H9 (cell line): ENCODE measurements around the gene THAP5. TPM values are rescaled to one million over a fixed set of nuclear protein-coding genes. Genes with fewer than 3 reads are reported as not detected.

Experiments used
- DNase-seq: peaks from one replicate; pipeline ENCODE4 v3.0.0-alpha.2; 2017
- H2AFZ ChIP-seq: one replicate; pipeline ENCODE4 v1.6.1; 2013; ENCODE audit warnings: mild to moderate bottlenecking, low read length, control low read depth, moderate library complexity
- H2AK5ac ChIP-seq: 2 replicates; pipeline ENCODE4 v1.6.1; 2013; ENCODE audit warnings: low read length, control low read depth, mixed read lengths; ENCODE audit not compliant: insufficient read length
- H2BK120ac ChIP-seq: one replicate; pipeline ENCODE4 v1.6.1; 2013; ENCODE audit warnings: low read depth, mild to moderate bottlenecking, low read length, control low read depth, inconsistent platforms; ENCODE audit not compliant: poor library complexity, severe bottlenecking
- H2BK12ac ChIP-seq: 2 replicates; pipeline ENCODE4 v1.6.1; 2013; ENCODE audit warnings: low read length, control low read depth, mixed read lengths, low read depth; ENCODE audit not compliant: insufficient read length
- H2BK15ac ChIP-seq: 2 replicates; pipeline ENCODE4 v1.6.1; 2013; ENCODE audit warnings: low read depth, low read length, control low read depth
- H2BK20ac ChIP-seq: one replicate; pipeline ENCODE4 v1.6.1; 2013; ENCODE audit warnings: low read depth, mild to moderate bottlenecking, low read length, control low read depth, inconsistent platforms; ENCODE audit not compliant: poor library complexity, severe bottlenecking
- H2BK5ac ChIP-seq: 2 replicates; pipeline ENCODE4 v1.6.1; 2013; ENCODE audit warnings: low read length, control low read depth, mixed read lengths; ENCODE audit not compliant: insufficient read length
- H3K14ac ChIP-seq: 2 replicates; pipeline ENCODE4 v1.6.1; 2013; ENCODE audit warnings: low read length, control low read depth; ENCODE audit not compliant: insufficient read depth
- H3K18ac ChIP-seq: 2 replicates; pipeline ENCODE4 v1.6.1; 2013; ENCODE audit warnings: low read depth, mild to moderate bottlenecking, mixed read lengths, low read length, control low read depth; ENCODE audit not compliant: insufficient read length
- H3K23ac ChIP-seq: 2 replicates; pipeline ENCODE4 v1.6.1; 2013; ENCODE audit warnings: low read length, control low read depth, mixed read lengths, low read depth; ENCODE audit not compliant: insufficient read length
- H3K23me2 ChIP-seq: 2 replicates; pipeline ENCODE4 v1.6.1; 2013; ENCODE audit warnings: low read depth, mild to moderate bottlenecking, mixed read lengths, low read length, control low read depth; ENCODE audit not compliant: insufficient read length, poor library complexity, severe bottlenecking
- H3K27ac ChIP-seq: 2 replicates; pipeline ENCODE4 v1.5.1; 2013; ENCODE audit warnings: low read length, control low read depth, mixed read lengths, low read depth; ENCODE audit not compliant: insufficient read length
- H3K27me3 ChIP-seq: 2 replicates; pipeline ENCODE4 v1.6.1; 2013; ENCODE audit warnings: low read length, control low read depth, inconsistent platforms; ENCODE audit not compliant: insufficient read depth
- H3K4ac ChIP-seq: 2 replicates; pipeline ENCODE4 v1.6.1; 2013; ENCODE audit warnings: low read depth, mild to moderate bottlenecking, control low read depth, inconsistent platforms, low read length, moderate library complexity
- H3K4me1 ChIP-seq: 2 replicates; pipeline ENCODE4 v1.6.1; 2013; ENCODE audit warnings: low read length, control low read depth, inconsistent platforms; ENCODE audit not compliant: insufficient read depth
- H3K4me2 ChIP-seq: 2 replicates; pipeline ENCODE4 v1.6.1; 2013; ENCODE audit warnings: low read length, control low read depth, mixed read lengths; ENCODE audit not compliant: insufficient read length, insufficient read depth
- H3K56ac ChIP-seq: 2 replicates; pipeline ENCODE4 v1.6.1; 2013; ENCODE audit warnings: low read depth, mild to moderate bottlenecking, mixed read lengths, low read length, control low read depth; ENCODE audit not compliant: insufficient read length
- H3K79me1 ChIP-seq: 2 replicates; pipeline ENCODE4 v1.6.1; 2013; ENCODE audit warnings: low read depth, mild to moderate bottlenecking, moderate library complexity, low read length, control low read depth, inconsistent platforms; ENCODE audit not compliant: insufficient read depth, poor library complexity, severe bottlenecking
- H3K79me2 ChIP-seq: 2 replicates; pipeline ENCODE4 v1.6.1; 2013; ENCODE audit warnings: low read length, control low read depth, inconsistent platforms; ENCODE audit not compliant: insufficient read depth
- H3K9ac ChIP-seq: 2 replicates; pipeline ENCODE4 v1.6.1; 2013; ENCODE audit warnings: low read length, control low read depth, mixed read lengths; ENCODE audit not compliant: insufficient read length; ENCODE audit errors: extremely low read depth
- H3K9me3 ChIP-seq: one replicate; pipeline ENCODE4 v1.6.1; 2013; ENCODE audit warnings: low read depth, low read length, inconsistent platforms; ENCODE audit not compliant: control insufficient read depth
- H3T11ph ChIP-seq: one replicate; pipeline ENCODE4 v1.6.1; 2013; ENCODE audit warnings: mild to moderate bottlenecking, low read length, control low read depth, inconsistent platforms
- H4K20me1 ChIP-seq: one replicate; pipeline ENCODE4 v1.6.1; 2013; ENCODE audit not compliant: control insufficient read depth, insufficient read length, insufficient read depth
- H4K5ac ChIP-seq: 2 replicates; pipeline ENCODE4 v1.6.1; 2013; ENCODE audit warnings: low read depth, mild to moderate bottlenecking, mixed read lengths, low read length, control low read depth; ENCODE audit not compliant: insufficient read length
- H4K8ac ChIP-seq: replicated peaks from 2 replicates; pipeline ENCODE4 v1.6.1; 2013; ENCODE audit warnings: low read length, control low read depth, mixed read lengths, low read depth; ENCODE audit not compliant: insufficient read length
- H4K91ac ChIP-seq: 2 replicates; pipeline ENCODE4 v1.6.1; 2013; ENCODE audit warnings: low read depth, mild to moderate bottlenecking, moderate library complexity, mixed read lengths, low read length, control low read depth; ENCODE audit not compliant: insufficient read length
- H3K27ac Mint-ChIP-seq, 3 experiments: 2 replicates in 2 of 3; 3 replicates in 1 of 3; pipeline ENCODE4 v1.8.0; 2020 to 2021; ENCODE audit warnings: mixed read lengths in 3 of 3, mild to moderate bottlenecking in 1 of 3, moderate library complexity in 1 of 3
- H3K27me3 Mint-ChIP-seq: 2 replicates; pipeline ENCODE4 v1.8.0; 2021; ENCODE audit warnings: low read depth, mild to moderate bottlenecking, moderate library complexity, mixed read lengths
- H3K36me3 Mint-ChIP-seq, 3 experiments: 2 replicates in 2 of 3; 3 replicates in 1 of 3; pipeline ENCODE4 v1.8.0; 2020 to 2021; ENCODE audit warnings: low read depth in 3 of 3, mixed read lengths in 3 of 3; ENCODE audit not compliant: insufficient read depth in 1 of 3
- H3K4me1 Mint-ChIP-seq, 2 experiments: 2 replicates each; pipeline ENCODE4 v1.8.0; 2020; ENCODE audit warnings: mixed read lengths in 2 of 2
- H3K4me3 Mint-ChIP-seq, 2 experiments: 2 replicates in 1 of 2; 3 replicates in 1 of 2; pipeline ENCODE4 v1.8.0; 2020 to 2021; ENCODE audit warnings: mild to moderate bottlenecking in 2 of 2, mixed read lengths in 2 of 2, moderate library complexity in 1 of 2
- H3K9me3 Mint-ChIP-seq, 2 experiments: 2 replicates in 1 of 2; 3 replicates in 1 of 2; pipeline ENCODE4 v1.8.0; 2020; ENCODE audit warnings: mild to moderate bottlenecking in 2 of 2, mixed read lengths in 2 of 2, moderate library complexity in 1 of 2
- CTCF ChIP-seq: fragments of 200-600 bp; sonication (generic); conservative IDR thresholded peaks from 3 replicates; pipeline ENCODE4 v1.8.0; 2021; ENCODE audit warnings: antibody characterized with exemption, mild to moderate bottlenecking
- WGBS: extraction: QIAGEN DNeasy Blood & Tissue Kit; methylation state at CpG from one replicate; pipeline ENCODE4 v1.1.7; 2013; ENCODE audit warnings: missing lambda C conversion rate, low lambda C conversion rate, mixed read lengths; ENCODE audit not compliant: insufficient read length; ENCODE audit errors: extremely low coverage; 5-methylcytosine and 5-hydroxymethylcytosine counted together
- total RNA-seq: library from RNA; stranded (reverse); gene quantifications from 2 replicates; pipeline ENCODE4 v1.2.1, GENCODE V29; 2021

The THAP5 gene
- total RNA-seq, 1 experiment from 2014 or later: 20.6 TPM

- no peak overlapping the region for H3K27ac Mint-ChIP-seq
- H3K79me2 ChIP-seq: no peaks in the 10 kb centered on the region
- H3K14ac ChIP-seq: no peak overlapping the region
- H3K36me3 Mint-ChIP-seq: peaks cover 0 to 2% (median 0%) of the 10 kb centered on the region in 3 experiments; a peak in 1 of 7 replicates
- TF ChIP-seq CTCF: no peak
- DNase-seq: no peak
- no peaks in the 10 kb centered on the region for H4K20me1 ChIP-seq
- H3K9ac ChIP-seq: no peak overlapping the region
- H3K9me3 Mint-ChIP-seq: no peaks in the 10 kb centered on the region
- H3K23me2 ChIP-seq: no peaks in the 10 kb centered on the region
- peaks cover 4% of the 10 kb centered on the region; the same call in 1 of the 2 replicates for H3K27me3 Mint-ChIP-seq
- peaks cover 7% of the 10 kb centered on the region for H3K4me1 ChIP-seq
- H3K4me1 Mint-ChIP-seq: peaks cover 14 to 17% of the 10 kb centered on the region in 2 experiments
- H2AK5ac ChIP-seq: no peak overlapping the region
- no peaks in the 10 kb centered on the region for H3K27me3 ChIP-seq
- H3K18ac ChIP-seq: no peak overlapping the region
- no peak overlapping the region for H2BK20ac ChIP-seq
- H4K5ac ChIP-seq: no peak overlapping the region
- H3K9me3 ChIP-seq: no peaks in the 10 kb centered on the region
- no peak overlapping the region for H3T11ph ChIP-seq
- H4K8ac ChIP-seq: no peak overlapping the region
- no peak overlapping the region for H3K56ac ChIP-seq
- no peak overlapping the region for H3K4ac ChIP-seq
- no CpG with 5 or more reads among the region's 3 CpGs for WGBS
- H2BK12ac ChIP-seq: no peak overlapping the region
- H3K27ac ChIP-seq: no peak overlapping the region
- no peak overlapping the region for H2BK15ac ChIP-seq
- no peak overlapping the region for H3K4me3 Mint-ChIP-seq
- no peak overlapping the region for H4K91ac ChIP-seq
- no peak overlapping the region for H2BK5ac ChIP-seq
- H3K4me2 ChIP-seq: no peak overlapping the region
- no peak overlapping the region for H2BK120ac ChIP-seq
- no peak overlapping the region for H2AFZ ChIP-seq
- no peaks in the 10 kb centered on the region for H3K79me1 ChIP-seq
- H3K23ac ChIP-seq: no peak overlapping the region
These were observed 16.8 kb upstream of the THAP5 start for GRCh38 chr7:108586274-108586710.
